C4-2B (cell line): Measurements from ENCODE around the gene SLC28A3.

Source experiments
- H3K27ac ChIP-seq: fragments of 450-650 bp; 2 replicates; pipeline ENCODE4 v1.5.1; 2017
- CTCF ChIP-seq: fragments of 450-650 bp; conservative IDR thresholded peaks from 2 replicates; pipeline ENCODE4 v1.5.1; 2017; ENCODE audit warnings: mild to moderate bottlenecking
- ZFX ChIP-seq: fragments of 450-650 bp; IDR thresholded peaks from 2 replicates; pipeline ENCODE4 v1.6.1; 2017

Gene SLC28A3

DNA sequence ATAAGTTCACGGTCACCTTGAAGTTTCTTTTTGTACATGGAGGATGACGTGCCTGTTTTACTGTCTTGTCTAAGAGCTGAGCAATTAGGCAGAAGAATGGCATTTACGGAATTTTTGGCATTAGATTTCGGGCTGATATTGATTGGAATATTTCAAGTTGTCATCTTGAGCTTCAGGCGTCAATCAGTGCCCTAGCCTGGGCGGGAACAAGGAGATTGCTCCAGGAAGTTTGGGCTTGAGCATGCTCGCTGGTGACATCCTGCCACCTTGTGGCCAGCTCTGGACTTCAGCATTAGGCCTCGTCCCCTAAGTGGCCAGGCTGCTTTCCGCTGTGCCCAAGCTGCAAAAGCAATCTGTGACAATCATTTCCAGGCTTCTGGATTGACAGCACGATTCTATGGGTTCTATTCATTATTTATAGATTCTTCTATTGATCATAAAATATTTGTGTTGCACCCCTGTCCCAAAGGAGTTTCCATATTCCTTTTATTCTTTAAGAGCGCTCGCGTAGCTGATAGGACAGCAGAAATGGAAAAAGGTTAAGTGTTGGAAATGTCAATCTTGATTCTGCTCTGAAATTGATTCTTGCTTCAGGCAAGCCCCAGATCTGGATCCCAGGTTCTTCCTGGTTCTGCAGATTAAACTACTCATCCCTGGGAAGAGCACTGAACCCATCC is 79.3 kb downstream of the SLC28A3 start:
- peak; percentile 95 for TF ChIP-seq CTCF
- TF ChIP-seq ZFX, result no peak
- no peak overlapping the region for H3K27ac ChIP-seq

- no peak overlapping the region for H3K27ac ChIP-seq
- TF ChIP-seq ZFX (no peak), CTCF (no peak)
Observed at GRCh38 chr9:84258371-84258770, 82.2 kb downstream of the SLC28A3 start.

- no peak overlapping the region for H3K27ac ChIP-seq
- TF ChIP-seq CTCF (no peak), ZFX (no peak)
Observed at GRCh38 chr9:84255696-84256095, 84.9 kb downstream of the SLC28A3 start.

DNA sequence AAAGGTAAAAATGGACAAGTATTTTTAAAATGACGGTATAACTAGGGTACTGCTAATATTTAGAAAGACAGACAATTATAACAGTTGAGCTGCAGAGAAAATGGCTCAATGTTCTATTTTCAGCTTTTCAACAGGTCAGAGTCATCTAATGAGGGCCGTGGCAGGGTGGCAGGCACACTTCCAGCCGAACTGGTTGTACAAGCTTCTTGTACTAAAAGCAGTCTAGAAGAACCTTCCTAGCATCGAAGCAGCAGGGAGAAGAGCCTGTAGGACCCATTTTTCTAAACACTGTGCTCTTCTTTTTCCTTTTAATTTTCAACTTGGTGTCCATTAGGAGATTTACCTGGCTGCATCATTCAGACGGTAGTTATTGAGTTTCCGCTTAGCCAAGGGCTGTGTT is 85.6 kb downstream of the SLC28A3 start:
- TF ChIP-seq CTCF, result no peak
- no peak for TF ChIP-seq ZFX

GRCh38 chr9:84251921-84252320 is 88.6 kb downstream of the SLC28A3 start:
- no peak for TF ChIP-seq CTCF
- TF ChIP-seq ZFX, result no peak
- no peak overlapping the region for H3K27ac ChIP-seq

More for the DNA sequence above, 85.6 kb downstream of the SLC28A3 start:
- no peak overlapping the region for H3K27ac ChIP-seq

- H3K27ac ChIP-seq, result no peak overlapping the region
- TF ChIP-seq CTCF (no peak), ZFX (no peak)
Observed at GRCh38 chr9:84241817-84242373, 98.7 kb downstream of the SLC28A3 start.

DNA sequence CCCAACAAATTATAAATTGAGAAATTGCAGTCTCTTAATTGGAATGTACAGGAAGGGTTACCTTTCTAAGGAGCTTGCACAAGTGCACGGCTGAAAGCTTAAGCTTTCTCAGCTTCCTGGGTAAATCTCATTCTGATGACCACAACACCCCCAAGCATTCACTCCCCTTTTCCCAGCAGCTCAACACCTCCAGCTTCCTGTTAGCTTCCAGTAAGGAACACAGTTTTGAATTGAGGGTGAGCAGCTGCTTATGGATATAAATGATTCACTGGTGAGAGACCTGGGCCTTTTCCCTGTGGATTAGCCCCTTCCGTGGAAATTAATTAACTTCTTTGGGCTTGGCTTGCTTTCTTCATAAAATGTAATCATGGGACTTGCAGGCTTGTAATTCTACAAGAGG is 101.2 kb downstream of the SLC28A3 start:
- no peak overlapping the region for H3K27ac ChIP-seq
- TF ChIP-seq ZFX (no peak), CTCF (no peak)
